BLaER1 (cell line): ENCODE measurements around the gene HUWE1.

Source experiments
- H3K27ac ChIP-seq: shearing (Covaris generic); formaldehyde crosslinking; 2 replicates; pipeline ENCODE4 v1.8.1; 2022
- H3K27me3 ChIP-seq: shearing (Covaris generic); formaldehyde crosslinking; 2 replicates; pipeline ENCODE4 v1.8.1; 2022
- H3K36me3 ChIP-seq: shearing (Covaris generic); formaldehyde crosslinking; 2 replicates; pipeline ENCODE4 v1.8.1; 2022
- H3K4me1 ChIP-seq: shearing (Covaris generic); formaldehyde crosslinking; 2 replicates; pipeline ENCODE4 v1.8.1; 2022
- H3K4me2 ChIP-seq: shearing (Covaris generic); formaldehyde crosslinking; 2 replicates; pipeline ENCODE4 v1.8.1; 2022
- H3K4me3 ChIP-seq: shearing (Covaris generic); formaldehyde crosslinking; 2 replicates; pipeline ENCODE4 v1.8.1; 2022
- H3K9ac ChIP-seq: shearing (Covaris generic); formaldehyde crosslinking; 2 replicates; pipeline ENCODE4 v1.8.1; 2022
- H3K9me3 ChIP-seq: shearing (Covaris generic); formaldehyde crosslinking; 2 replicates; pipeline ENCODE4 v1.8.1; 2022
- H4K20me1 ChIP-seq: shearing (Covaris generic); formaldehyde crosslinking; 2 replicates; pipeline ENCODE4 v1.8.1; 2022
- Cebpa-rat ChIP-seq: shearing (Covaris generic); IDR thresholded peaks from 2 replicates; pipeline ENCODE4 v1.8.1; 2022

HUWE1 gene

DNA sequence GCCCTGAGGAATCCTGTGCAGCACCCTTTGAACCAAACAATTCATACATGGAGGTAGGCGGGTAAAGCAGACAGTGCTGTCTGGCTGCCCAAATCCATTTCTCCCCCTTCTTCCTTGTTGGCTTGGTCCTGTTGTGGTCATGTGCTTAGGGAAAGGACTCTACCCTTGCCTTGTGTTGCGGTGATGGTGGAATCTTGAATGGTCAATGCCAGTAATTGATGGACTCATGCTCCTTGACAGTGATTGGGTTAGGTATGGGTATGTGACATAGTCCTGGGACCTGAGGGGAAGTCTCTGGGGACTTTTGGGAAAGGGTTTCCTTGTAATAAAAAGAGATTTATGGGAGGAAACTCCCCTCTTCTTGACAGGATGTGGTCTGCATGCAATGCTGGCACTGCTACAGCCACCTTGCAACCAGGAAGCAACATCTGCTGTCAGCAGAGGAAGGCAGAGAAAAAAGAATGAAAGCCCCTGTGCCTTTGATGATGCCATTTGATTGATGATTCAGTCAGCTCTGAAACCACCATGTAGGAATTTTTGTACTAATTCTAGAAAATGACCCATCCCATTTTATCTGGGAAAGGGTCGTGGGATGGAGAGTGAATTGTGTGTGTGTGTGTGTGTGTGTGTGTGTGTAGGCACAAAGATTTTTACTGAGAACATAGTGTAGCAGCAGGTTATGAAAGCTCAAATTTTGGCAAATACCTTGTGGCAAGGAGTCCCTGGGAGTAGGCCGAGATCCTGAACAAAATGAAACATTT is 30.0 kb upstream of the HUWE1 start:
- Histone ChIP-seq H4K20me1 (no peaks in the 10 kb centered on the region), H3K36me3 (no peaks in the 10 kb centered on the region), H3K4me1 (peaks cover 47% of the 10 kb centered on the region), H3K9me3 (peaks cover 9% of the 10 kb centered on the region), H3K4me3 (no peak overlapping the region), H3K27ac (peak overlapping the region; percentile 59; the same call in 1 of the 2 replicates), H3K27me3 (peaks cover 21% of the 10 kb centered on the region), H3K9ac (no peak overlapping the region; the same call in 1 of the 2 replicates), H3K4me2 (peak overlapping the region; percentile 65)
- no peak for TF ChIP-seq Cebpa-rat

DNA sequence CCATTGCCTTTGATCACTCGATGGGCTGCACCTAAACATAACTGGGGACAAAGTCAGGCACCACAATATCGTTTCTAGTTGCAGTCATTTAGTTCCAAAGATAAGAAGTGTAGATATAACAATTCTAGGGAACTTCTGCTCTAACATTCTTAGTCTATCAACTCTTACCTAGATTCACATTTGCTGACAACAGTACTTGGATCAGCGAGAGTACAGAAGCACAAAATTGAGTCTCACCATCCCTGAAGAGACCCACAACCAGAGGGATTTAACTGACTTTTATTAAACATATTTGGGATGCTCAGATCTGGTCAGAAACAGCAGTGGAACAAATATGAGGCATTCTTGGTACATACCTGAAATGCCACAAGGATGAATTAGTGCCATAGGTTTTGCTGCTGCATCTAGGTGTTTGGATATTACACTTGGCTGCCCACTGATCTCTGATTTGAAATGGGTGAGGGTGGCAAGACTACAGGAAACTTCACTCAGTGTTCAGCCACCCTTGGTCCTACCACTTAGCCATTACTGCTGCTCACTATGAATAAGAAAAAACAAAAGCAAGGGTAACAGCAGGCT is 28.9 kb upstream of the HUWE1 start:
- Histone ChIP-seq H3K36me3 (no peaks in the 10 kb centered on the region), H3K9ac (no peak overlapping the region), H3K9me3 (peaks cover 9% of the 10 kb centered on the region), H4K20me1 (no peaks in the 10 kb centered on the region), H3K27ac (peak overlapping the region; percentile 46), H3K4me2 (peak overlapping the region; percentile 65), H3K4me1 (peaks cover 47% of the 10 kb centered on the region), H3K27me3 (peaks cover 24% of the 10 kb centered on the region), H3K4me3 (no peak overlapping the region)
- no peak for TF ChIP-seq Cebpa-rat

DNA sequence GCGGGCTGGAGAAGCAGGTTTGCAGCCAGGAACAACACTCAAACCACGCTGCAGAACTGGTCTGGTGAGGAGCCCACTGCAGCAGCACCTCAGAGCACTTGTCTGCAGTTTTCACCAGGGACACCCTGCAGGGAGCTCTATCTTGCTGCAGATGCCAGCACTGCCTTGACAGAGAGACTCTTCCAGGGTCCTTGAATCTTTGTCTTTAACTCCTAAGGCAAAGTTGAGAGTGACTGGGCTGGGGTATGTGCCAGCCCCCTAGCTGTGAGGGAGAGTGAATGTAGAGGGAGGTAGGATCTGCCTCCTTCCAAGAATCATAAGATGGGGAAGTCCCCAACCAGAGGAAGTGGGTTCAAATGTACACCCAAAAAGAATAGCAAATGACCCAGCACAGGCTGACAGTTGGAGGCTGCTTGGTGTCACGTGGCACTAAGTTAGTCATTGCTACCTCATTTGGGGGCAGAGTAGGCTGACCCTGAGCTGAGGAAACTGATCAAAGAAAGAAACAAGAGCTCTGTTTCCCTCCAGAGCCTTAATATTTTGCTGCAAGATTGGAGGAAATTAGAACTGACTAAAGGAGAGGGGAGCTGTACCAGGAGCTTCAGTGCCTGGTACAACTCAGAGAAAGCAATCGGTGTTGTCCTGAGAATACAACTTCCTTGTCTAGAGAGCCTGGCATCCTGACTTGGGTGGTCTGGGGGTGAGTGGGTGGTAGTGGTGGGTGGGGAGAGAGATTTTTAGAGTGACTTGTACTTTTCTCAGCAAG is 28.2 kb upstream of the HUWE1 start:
- Histone ChIP-seq H3K4me3 (no peak overlapping the region; the same call in 1 of the 2 replicates), H3K9me3 (peaks cover 9% of the 10 kb centered on the region), H4K20me1 (no peaks in the 10 kb centered on the region), H3K4me1 (peaks cover 47% of the 10 kb centered on the region), H3K27me3 (peaks cover 30% of the 10 kb centered on the region), H3K36me3 (no peaks in the 10 kb centered on the region), H3K4me2 (peak overlapping the region; percentile 65), H3K27ac (peak overlapping the region; percentile 14), H3K9ac (no peak overlapping the region)
- no peak for TF ChIP-seq Cebpa-rat

DNA sequence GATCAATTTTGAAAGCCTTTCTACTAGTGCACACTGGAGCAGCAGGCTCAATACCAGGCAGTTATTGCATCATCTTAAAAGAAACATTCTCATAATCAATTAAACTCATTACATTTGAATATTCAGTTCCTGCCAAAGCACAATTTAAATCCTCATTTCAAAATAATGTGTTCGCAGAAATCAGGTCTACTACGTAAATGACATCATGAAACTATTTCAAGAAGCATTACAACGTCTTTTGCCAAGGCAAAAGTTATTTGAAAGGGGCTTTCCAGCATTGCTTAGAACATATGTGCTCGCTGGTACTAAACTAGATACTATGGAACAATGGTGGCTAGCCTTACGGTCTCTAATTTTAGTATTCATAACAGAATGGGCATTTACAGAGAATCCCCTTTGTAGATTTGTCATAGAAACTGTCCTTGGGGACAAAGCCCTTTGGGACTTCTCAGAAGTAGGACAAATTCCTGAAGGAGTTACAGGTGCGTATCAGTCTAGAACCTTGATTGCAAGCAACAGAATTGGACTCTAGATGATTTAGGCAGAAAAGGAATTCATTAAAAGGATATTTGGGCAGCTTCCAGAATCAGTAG is 27.6 kb upstream of the HUWE1 start:
- Histone ChIP-seq H3K27me3 (peaks cover 34% of the 10 kb centered on the region), H3K36me3 (no peaks in the 10 kb centered on the region), H3K9me3 (peaks cover 9% of the 10 kb centered on the region), H3K27ac (peak overlapping the region; percentile 14; the same call in 1 of the 2 replicates), H3K9ac (0 out of 2 replicates have a peak overlapping the region, but pooled peaks have one; percentile 13), H3K4me3 (no peak overlapping the region; the same call in 1 of the 2 replicates), H3K4me1 (peaks cover 47% of the 10 kb centered on the region), H3K4me2 (peak overlapping the region; percentile 65), H4K20me1 (no peaks in the 10 kb centered on the region)
- TF ChIP-seq Cebpa-rat = peak; percentile 50; the same call in 1 of the 2 replicates

DNA sequence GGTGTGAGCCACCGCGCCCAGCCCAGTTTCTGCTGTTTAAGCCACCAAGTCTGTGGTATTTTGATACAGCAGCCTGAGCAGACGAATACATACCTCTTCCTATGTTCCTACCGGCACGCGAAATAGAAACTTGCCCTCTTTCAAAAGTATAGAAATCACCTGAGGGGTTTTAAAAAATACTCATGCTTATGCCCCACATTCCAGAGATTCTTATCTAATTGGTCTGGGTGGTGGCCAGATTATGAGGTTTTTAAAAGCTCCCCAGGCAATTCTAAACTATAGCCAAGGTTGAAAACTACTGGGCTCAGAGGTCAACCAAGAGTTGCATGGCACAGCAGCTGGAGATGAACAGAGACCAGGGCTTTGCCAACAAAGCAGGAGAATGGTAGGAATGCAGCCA is 24.9 kb upstream of the HUWE1 start:
- no peak overlapping the region for H3K4me2 ChIP-seq

DNA sequence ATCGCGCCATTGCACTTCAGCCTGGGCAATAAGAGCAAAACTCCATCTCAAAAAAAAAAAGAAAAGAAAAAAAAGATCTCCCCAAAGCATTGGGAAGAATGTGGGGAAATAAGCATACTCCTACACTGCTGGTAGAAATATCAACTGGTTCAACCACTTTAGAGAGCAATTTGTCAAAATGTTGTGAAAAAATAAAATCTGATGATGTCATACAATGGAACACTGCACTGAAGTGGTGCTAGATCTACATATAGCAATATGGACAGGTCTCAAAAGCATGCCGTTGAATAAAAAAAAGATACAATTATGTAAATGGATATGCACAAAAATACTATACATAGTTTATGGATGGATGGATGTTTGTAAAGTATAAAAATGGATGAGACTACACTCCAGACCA is 18.3 kb upstream of the HUWE1 start:
- H3K4me2 ChIP-seq = no peak overlapping the region
- H3K27me3 ChIP-seq = peaks cover 72% of the 10 kb centered on the region
- TF ChIP-seq Cebpa-rat = no peak
- no peaks in the 10 kb centered on the region for H3K36me3 ChIP-seq
- H3K4me1 ChIP-seq = no peaks in the 10 kb centered on the region
- H4K20me1 ChIP-seq = no peaks in the 10 kb centered on the region
- peaks cover 5% of the 10 kb centered on the region for H3K9me3 ChIP-seq
- no peak overlapping the region for H3K27ac ChIP-seq
- no peak overlapping the region for H3K4me3 ChIP-seq
- H3K9ac ChIP-seq = no peak overlapping the region

More for the DNA sequence above, 24.9 kb upstream of the HUWE1 start:
- no peak for TF ChIP-seq Cebpa-rat
- H3K9ac ChIP-seq = no peak overlapping the region
- H3K9me3 ChIP-seq = peaks cover 9% of the 10 kb centered on the region; the same call in 1 of the 2 replicates
- no peaks in the 10 kb centered on the region for H4K20me1 ChIP-seq
- H3K27me3 ChIP-seq = peaks cover 55% of the 10 kb centered on the region
- H3K4me3 ChIP-seq = no peak overlapping the region
- no peaks in the 10 kb centered on the region for H3K36me3 ChIP-seq
- H3K27ac ChIP-seq = no peak overlapping the region
- H3K4me1 ChIP-seq = peaks cover 33% of the 10 kb centered on the region

DNA sequence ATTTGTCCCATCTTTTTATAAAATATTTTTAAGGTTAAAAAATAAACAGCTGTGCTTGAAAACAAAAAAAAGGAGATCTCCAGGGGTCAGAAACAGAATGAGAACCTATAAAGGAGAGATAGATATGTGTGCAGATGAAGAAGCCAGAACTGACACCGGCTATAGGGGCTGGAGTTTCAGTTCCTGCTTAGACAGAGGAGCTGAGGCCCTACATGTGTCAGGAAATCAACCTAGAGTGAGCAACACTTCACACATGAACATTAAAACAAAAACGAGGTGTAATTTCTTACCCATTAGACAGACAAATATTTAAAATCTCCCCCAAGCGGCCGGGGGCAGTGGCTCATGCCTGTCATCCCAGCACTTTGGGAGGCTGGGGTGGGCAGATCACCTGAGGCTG is 17.8 kb upstream of the HUWE1 start:
- Histone ChIP-seq H4K20me1 (no peaks in the 10 kb centered on the region), H3K27ac (no peak overlapping the region)
- TF ChIP-seq Cebpa-rat = no peak

DNA sequence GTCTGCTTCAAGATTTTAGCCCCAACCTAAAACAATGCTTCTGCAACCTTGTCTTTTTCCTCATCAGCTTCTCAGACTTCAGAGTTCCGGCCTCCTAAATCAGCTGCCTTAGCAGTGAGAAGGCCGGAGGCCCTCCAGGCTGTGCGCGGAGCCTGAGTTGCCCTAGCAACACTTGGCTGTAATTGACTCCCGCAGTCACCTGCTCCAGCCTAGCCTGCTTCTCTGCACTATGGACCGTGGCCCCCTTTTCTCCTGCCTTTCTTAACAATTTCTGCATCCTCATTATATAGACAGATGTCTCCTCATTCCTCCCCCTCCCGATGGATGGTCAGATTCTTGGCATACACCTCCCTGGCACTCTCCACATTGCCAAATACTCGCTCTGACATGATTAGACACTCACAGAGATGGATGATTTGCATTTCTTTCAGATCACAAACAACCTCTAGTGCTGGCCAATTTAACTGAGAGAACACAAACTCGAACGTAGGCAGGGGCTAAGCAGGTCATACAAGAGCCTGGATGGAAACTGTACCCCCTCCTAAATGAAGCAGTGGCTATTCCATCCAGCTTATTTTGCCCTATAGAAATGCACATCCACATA is 9.5 kb upstream of the HUWE1 start:
- H3K27ac ChIP-seq = no peak overlapping the region
- H4K20me1 ChIP-seq = no peaks in the 10 kb centered on the region
- no peak for TF ChIP-seq Cebpa-rat
- peaks cover 5% of the 10 kb centered on the region for H3K9me3 ChIP-seq
- peaks cover 46% of the 10 kb centered on the region for H3K27me3 ChIP-seq
- no peaks in the 10 kb centered on the region for H3K36me3 ChIP-seq
- H3K4me2 ChIP-seq = no peak overlapping the region
- H3K4me3 ChIP-seq = no peak overlapping the region
- no peak overlapping the region for H3K9ac ChIP-seq
- no peaks in the 10 kb centered on the region for H3K4me1 ChIP-seq

More for the DNA sequence above, 17.8 kb upstream of the HUWE1 start:
- no peak overlapping the region for H3K4me2 ChIP-seq
- H3K9ac ChIP-seq = no peak overlapping the region
- peaks cover 71% of the 10 kb centered on the region for H3K27me3 ChIP-seq
- H3K9me3 ChIP-seq = peaks cover 9% of the 10 kb centered on the region
- H3K36me3 ChIP-seq = no peaks in the 10 kb centered on the region
- no peaks in the 10 kb centered on the region for H3K4me1 ChIP-seq
- H3K4me3 ChIP-seq = no peak overlapping the region

DNA sequence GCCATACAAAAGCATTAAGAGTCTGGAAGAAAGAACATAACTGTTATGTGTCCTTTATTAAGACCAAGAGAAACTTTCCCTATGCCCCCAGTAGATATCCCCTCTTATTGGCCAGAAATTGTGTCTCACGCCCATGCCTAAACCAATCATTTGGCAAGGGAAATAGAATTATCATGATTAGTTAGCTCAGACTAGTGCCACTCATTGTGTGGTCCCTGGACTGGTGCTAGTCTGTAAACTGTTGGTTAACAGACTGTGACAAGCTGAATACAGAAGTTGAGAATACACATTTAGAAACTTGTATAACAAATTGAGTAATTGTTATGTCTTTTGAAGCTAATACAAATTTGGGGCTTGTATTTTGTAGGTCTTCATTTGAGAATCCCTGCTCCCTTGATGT is 8.1 kb upstream of the HUWE1 start:
- TF ChIP-seq Cebpa-rat = no peak
- H4K20me1 ChIP-seq = no peaks in the 10 kb centered on the region
- H3K4me2 ChIP-seq = no peak overlapping the region
- no peak overlapping the region for H3K27ac ChIP-seq
- H3K4me3 ChIP-seq = no peak overlapping the region
- no peaks in the 10 kb centered on the region for H3K36me3 ChIP-seq
- H3K9ac ChIP-seq = no peak overlapping the region
- H3K27me3 ChIP-seq = peaks cover 40% of the 10 kb centered on the region
- H3K4me1 ChIP-seq = no peaks in the 10 kb centered on the region
- peaks cover 2% of the 10 kb centered on the region for H3K9me3 ChIP-seq
